SU-DHL-6 (cell line): Measurements from ENCODE around the gene URAD.

Experiments
- EZH2phosphoT487 ChIP-seq: fragments of 200-600 bp; sonication (generic), shearing (Covaris generic); conservative IDR thresholded peaks from 2 replicates; pipeline ENCODE4 v1.6.1; 2018; ENCODE audit warnings: mild to moderate bottlenecking, antibody characterized with exemption, low read length, moderate library complexity, mixed read lengths
- TF ChIP-seq, protein P1 (sequence below): fragments of 200-600 bp; sonication (generic); IDR thresholded peaks from one replicate; pipeline ENCODE4 v1.5.1; 2017; ENCODE audit warnings: antibody characterized with exemption, mild to moderate bottlenecking, low read length, moderate library complexity; ENCODE audit not compliant: insufficient read depth, poor library complexity, severe bottlenecking

DNA sequence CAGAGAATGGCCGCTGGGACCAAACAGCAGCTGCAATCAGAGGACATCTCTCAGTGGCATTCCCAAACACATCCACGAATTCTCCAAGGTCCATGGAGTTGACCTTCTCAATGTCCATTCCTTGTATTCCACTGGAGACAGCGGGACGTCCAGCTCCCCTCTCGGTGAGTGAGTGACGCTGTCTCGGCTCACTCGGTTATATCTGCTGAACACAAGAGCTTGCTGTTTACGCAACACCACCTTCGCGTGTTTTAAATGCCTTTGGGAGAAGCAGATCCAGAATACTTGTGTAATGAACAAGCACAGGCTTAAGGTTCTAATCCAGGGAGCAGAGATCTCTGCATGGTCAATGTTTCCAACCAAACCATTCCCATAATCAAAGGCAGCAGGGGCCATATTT is at the start of gene URAD:
- TF ChIP-seq, protein P1, sequence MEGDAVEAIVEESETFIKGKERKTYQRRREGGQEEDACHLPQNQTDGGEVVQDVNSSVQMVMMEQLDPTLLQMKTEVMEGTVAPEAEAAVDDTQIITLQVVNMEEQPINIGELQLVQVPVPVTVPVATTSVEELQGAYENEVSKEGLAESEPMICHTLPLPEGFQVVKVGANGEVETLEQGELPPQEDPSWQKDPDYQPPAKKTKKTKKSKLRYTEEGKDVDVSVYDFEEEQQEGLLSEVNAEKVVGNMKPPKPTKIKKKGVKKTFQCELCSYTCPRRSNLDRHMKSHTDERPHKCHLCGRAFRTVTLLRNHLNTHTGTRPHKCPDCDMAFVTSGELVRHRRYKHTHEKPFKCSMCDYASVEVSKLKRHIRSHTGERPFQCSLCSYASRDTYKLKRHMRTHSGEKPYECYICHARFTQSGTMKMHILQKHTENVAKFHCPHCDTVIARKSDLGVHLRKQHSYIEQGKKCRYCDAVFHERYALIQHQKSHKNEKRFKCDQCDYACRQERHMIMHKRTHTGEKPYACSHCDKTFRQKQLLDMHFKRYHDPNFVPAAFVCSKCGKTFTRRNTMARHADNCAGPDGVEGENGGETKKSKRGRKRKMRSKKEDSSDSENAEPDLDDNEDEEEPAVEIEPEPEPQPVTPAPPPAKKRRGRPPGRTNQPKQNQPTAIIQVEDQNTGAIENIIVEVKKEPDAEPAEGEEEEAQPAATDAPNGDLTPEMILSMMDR: no peak
- TF ChIP-seq EZH2phosphoT487: no peak
